HepG2 (cell line): Measurements from ENCODE around the gene ZFP36L2. TPM values are rescaled to one million over a fixed set of nuclear protein-coding genes. Genes with fewer than 3 reads are reported as not detected.

ENCODE experiments used
- BORCS8-MEF2B ChIP-seq: sonication (generic); formaldehyde crosslinking; IDR thresholded peaks from 2 replicates; pipeline ENCODE4 v1.8.0; 2022; ENCODE audit warnings: mild to moderate bottlenecking, missing genetic modification reagents
- CENPT ChIP-seq: sonication (generic); formaldehyde crosslinking; IDR thresholded peaks from 2 replicates; pipeline ENCODE4 v1.8.0; 2022; ENCODE audit warnings: low read depth, mild to moderate bottlenecking, moderate library complexity, missing genetic modification reagents
- FOXM1 ChIP-seq: sonication (generic); formaldehyde crosslinking; IDR thresholded peaks from 2 replicates; pipeline ENCODE4 v1.5.0; 2020; ENCODE audit warnings: missing genetic modification reagents
- HNRNPLL ChIP-seq: fragments of 200-400 bp; formaldehyde crosslinking; IDR thresholded peaks from 2 replicates; pipeline ENCODE4 v1.6.1; 2017; ENCODE audit warnings: mild to moderate bottlenecking, low read depth, low read length; ENCODE audit not compliant: poor library complexity, severe bottlenecking
- KDM5A ChIP-seq: fragments of 200-600 bp; sonication (generic); IDR thresholded peaks from 2 replicates; pipeline ENCODE4 v1.7.0; 2018; ENCODE audit warnings: antibody characterized with exemption, mild to moderate bottlenecking, low read length, borderline replicate concordance
- KMT2A ChIP-seq: sonication (generic); formaldehyde crosslinking; IDR thresholded peaks from 2 replicates; pipeline ENCODE4 v1.4.0; 2020; ENCODE audit warnings: missing genetic modification reagents
- MAFK ChIP-seq, 2 experiments: IDR thresholded peaks in 1 of 2; conservative IDR thresholded peaks in 1 of 2; 2 replicates each; pipeline ENCODE4 v1.6.1; 2011; ENCODE audit warnings: improper control_type of control experiment in 2 of 2, low read length in 2 of 2
- NFRKB ChIP-seq: fragments of 450-650 bp; IDR thresholded peaks from 2 replicates; pipeline ENCODE4 v1.6.1; 2017
- NR2C2 ChIP-seq: sonication (generic); formaldehyde crosslinking; IDR thresholded peaks from 2 replicates; pipeline ENCODE4 v1.4.0; 2020; ENCODE audit warnings: missing genetic modification reagents, mild to moderate bottlenecking, moderate library complexity, borderline replicate concordance
- ONECUT2 ChIP-seq: sonication (generic); formaldehyde crosslinking; IDR thresholded peaks from 2 replicates; pipeline ENCODE4 v1.4.0; 2020; ENCODE audit warnings: missing genetic modification reagents
- PAWR ChIP-seq: sonication (generic); formaldehyde crosslinking; IDR thresholded peaks from 2 replicates; pipeline ENCODE4 v1.4.0; 2020; ENCODE audit warnings: missing genetic modification reagents, mild to moderate bottlenecking, borderline replicate concordance
- PHB2 ChIP-seq: fragments of 450-650 bp; IDR thresholded peaks from 2 replicates; pipeline ENCODE4 v1.6.1; 2018; ENCODE audit not compliant: partially characterized antibody
- REL ChIP-seq: sonication (generic); formaldehyde crosslinking; conservative IDR thresholded peaks from 2 replicates; pipeline ENCODE4 v1.8.0; 2022; ENCODE audit warnings: mild to moderate bottlenecking, missing genetic modification reagents, moderate library complexity
- TMF1 ChIP-seq: sonication (generic); formaldehyde crosslinking; IDR thresholded peaks from 2 replicates; pipeline ENCODE4 v1.8.1; 2022; ENCODE audit warnings: low read depth, missing genetic modification reagents
- ZBTB1 ChIP-seq: sonication (generic); formaldehyde crosslinking; IDR thresholded peaks from 2 replicates; pipeline ENCODE4 v1.4.0; 2020; ENCODE audit warnings: missing genetic modification reagents, borderline replicate concordance
- ZBTB8A ChIP-seq: sonication (generic); formaldehyde crosslinking; IDR thresholded peaks from 2 replicates; pipeline ENCODE4 v1.4.0; 2020; ENCODE audit warnings: mild to moderate bottlenecking, low read depth, missing genetic modification reagents, borderline replicate concordance
- ZNF264 ChIP-seq: sonication (generic); formaldehyde crosslinking; IDR thresholded peaks from 2 replicates; pipeline ENCODE4 v1.4.0; 2020; ENCODE audit warnings: missing genetic modification reagents
- ZNF292 ChIP-seq: sonication (generic); formaldehyde crosslinking; IDR thresholded peaks from 2 replicates; pipeline ENCODE4 v1.8.1; 2022; ENCODE audit warnings: mild to moderate bottlenecking, low read depth, missing genetic modification reagents, borderline replicate concordance
- ZNF441 ChIP-seq: sonication (generic); formaldehyde crosslinking; IDR thresholded peaks from 2 replicates; pipeline ENCODE4 v1.7.0; 2021; ENCODE audit warnings: missing genetic modification reagents, borderline replicate concordance
- ZNF460 ChIP-seq: sonication (generic); formaldehyde crosslinking; IDR thresholded peaks from 2 replicates; pipeline ENCODE4 v1.5.1; 2020; ENCODE audit warnings: missing genetic modification reagents, mild to moderate bottlenecking, borderline replicate concordance
- ZNF547 ChIP-seq: sonication (generic); formaldehyde crosslinking; IDR thresholded peaks from 2 replicates; pipeline ENCODE4 v1.5.1; 2020; ENCODE audit warnings: mild to moderate bottlenecking, missing genetic modification reagents
- ZNF562 ChIP-seq: sonication (generic); formaldehyde crosslinking; IDR thresholded peaks from 2 replicates; pipeline ENCODE4 v1.8.0; 2022; ENCODE audit warnings: missing genetic modification reagents, borderline replicate concordance
- ZNF598 ChIP-seq: sonication (generic); formaldehyde crosslinking; IDR thresholded peaks from 2 replicates; pipeline ENCODE4 v1.5.1; 2020; ENCODE audit warnings: mild to moderate bottlenecking, missing genetic modification reagents, borderline replicate concordance
- ZNF775 ChIP-seq: sonication (generic); formaldehyde crosslinking; IDR thresholded peaks from 2 replicates; pipeline ENCODE4 v1.4.0; 2020; ENCODE audit warnings: missing genetic modification reagents, mild to moderate bottlenecking, moderate library complexity, borderline replicate concordance
- ZSCAN12 ChIP-seq: sonication (generic); formaldehyde crosslinking; IDR thresholded peaks from 2 replicates; pipeline ENCODE4 v1.9.0; 2021; ENCODE audit warnings: mild to moderate bottlenecking, missing genetic modification reagents
- polyA plus RNA-seq, 8 experiments: library from polyadenylated mRNA; depleted of rRNA in 3 of 8; stranded (reverse) in 7 of 8; unstranded in 1 of 8; fragments of >200 nt; fragmentation: Illumina TruSeq in 4 of 8; extraction: Trizol in 4 of 8; gene quantifications; 2 replicates each; pipeline versions ENCODE4 v1.2.1 to v1.2.3, GENCODE V29; 2011 to 2016; ENCODE audit warnings: low read depth in 4 of 8, missing spikeins in 1 of 8, mixed read lengths in 1 of 8; ENCODE audit not compliant: insufficient read depth in 1 of 8
- total RNA-seq, 5 experiments: library from RNA; depleted of rRNA; stranded (reverse); fragments of >200 nt; fragmentation: Illumina TruSeq; extraction: Trizol; gene quantifications; 2 replicates each; pipeline ENCODE4 v1.2.3, GENCODE V29; 2016; ENCODE audit warnings: low read depth in 1 of 5
- TF ChIP-seq, protein P1 (sequence below): sonication (generic); formaldehyde crosslinking; IDR thresholded peaks from 2 replicates; pipeline ENCODE4 v1.8.0; 2022; ENCODE audit warnings: mild to moderate bottlenecking, missing genetic modification reagents, moderate library complexity
- TF ChIP-seq, protein P2 (sequence below): sonication (generic); formaldehyde crosslinking; IDR thresholded peaks from 2 replicates; pipeline ENCODE4 v1.4.0; 2020; ENCODE audit warnings: missing genetic modification reagents

ZFP36L2 gene
- total and polyA plus RNA-seq, 2 of the 13 experiments (the other 11 are each of a cell fraction or from before 2014, with no cell fraction given) = 11.2 to 21.8 TPM

DNA sequence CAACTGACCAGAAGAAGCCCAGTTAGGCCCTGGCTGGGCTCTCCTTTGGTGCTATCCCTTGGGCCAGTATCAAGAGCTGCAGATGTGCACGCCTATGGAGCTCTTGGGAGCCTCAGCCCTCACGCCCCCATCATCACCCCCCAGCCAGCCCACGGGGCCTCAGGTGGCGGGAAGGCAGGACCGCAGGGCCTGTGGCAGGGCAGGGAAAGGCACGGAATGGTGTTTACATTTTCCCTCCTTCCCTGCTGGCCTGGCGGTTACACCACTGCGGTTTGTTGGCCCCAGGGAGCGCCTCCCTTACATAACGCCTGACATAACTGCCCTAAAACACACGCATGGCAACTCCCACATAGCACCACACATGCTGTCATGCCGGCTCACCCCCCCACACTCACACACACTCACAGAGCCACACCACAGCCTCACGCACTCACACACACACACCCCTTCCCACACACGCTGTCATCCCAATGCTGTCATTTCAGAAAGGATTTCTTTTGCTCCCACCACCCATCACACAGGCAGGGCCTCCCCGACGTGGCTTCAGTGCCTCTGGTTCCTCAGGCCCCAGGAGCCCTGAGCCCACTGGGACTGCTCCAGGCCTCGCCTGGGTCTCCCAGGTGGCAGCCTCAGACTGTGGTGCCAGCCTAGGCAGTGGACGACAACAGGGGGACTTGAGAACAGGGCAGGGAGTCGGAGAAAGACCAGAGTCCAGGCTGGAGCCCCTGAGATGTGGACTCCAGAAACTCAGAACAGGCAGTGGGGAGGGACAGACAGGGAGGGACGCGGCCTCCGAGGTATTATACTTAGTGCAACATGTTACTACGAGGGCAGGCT is 15.7 kb downstream of the ZFP36L2 start (continued):
- 0 out of 2 replicates have a peak, but pooled peaks have one; percentile 24 for TF ChIP-seq BORCS8-MEF2B (CRISPR knock-in tag)
- TF ChIP-seq PHB2 = no peak
- TF ChIP-seq FOXM1 (CRISPR knock-in tag) = no peak
- 0 out of 2 replicates have a peak, but pooled peaks have one; percentile 26 for TF ChIP-seq ZBTB8A
- no peak for TF ChIP-seq KDM5A
- TF ChIP-seq, protein P1, sequence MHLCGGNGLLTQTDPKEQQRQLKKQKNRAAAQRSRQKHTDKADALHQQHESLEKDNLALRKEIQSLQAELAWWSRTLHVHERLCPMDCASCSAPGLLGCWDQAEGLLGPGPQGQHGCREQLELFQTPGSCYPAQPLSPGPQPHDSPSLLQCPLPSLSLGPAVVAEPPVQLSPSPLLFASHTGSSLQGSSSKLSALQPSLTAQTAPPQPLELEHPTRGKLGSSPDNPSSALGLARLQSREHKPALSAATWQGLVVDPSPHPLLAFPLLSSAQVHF (CRISPR knock-in tag) = no peak; the same call in 1 of the 2 replicates
- peak; percentile 68 for TF ChIP-seq NR2C2 (CRISPR knock-in tag)
- TF ChIP-seq HNRNPLL = peak; percentile 61
- TF ChIP-seq ZNF598 (CRISPR knock-in tag) = 0 out of 2 replicates have a peak, but pooled peaks have one; percentile 44
- no peak for TF ChIP-seq NFRKB
- no peak for TF ChIP-seq CENPT (CRISPR knock-in tag)
- peak; percentile 93; the same call in 1 of the 2 replicates for TF ChIP-seq ZNF264 (CRISPR knock-in tag)
- peak; percentile 41; the same call in 1 of the 2 replicates for TF ChIP-seq TMF1
- TF ChIP-seq ZNF292 (CRISPR knock-in tag) = peak; percentile 93
- TF ChIP-seq PAWR (CRISPR knock-in tag) = no peak
- TF ChIP-seq KMT2A (CRISPR knock-in tag) = no peak
- no peak; the same call in none of the 2 replicates for TF ChIP-seq ZNF547 (CRISPR knock-in tag)
- no peak for TF ChIP-seq ZSCAN12
- no peak for TF ChIP-seq MAFK (conservative IDR thresholded peaks at IDR 0.05 in 1 of 2, IDR thresholded peaks at IDR 0.05 in 1 of 2; ENCODE audit: low read length in 2 of 2)
- TF ChIP-seq, protein P2, sequence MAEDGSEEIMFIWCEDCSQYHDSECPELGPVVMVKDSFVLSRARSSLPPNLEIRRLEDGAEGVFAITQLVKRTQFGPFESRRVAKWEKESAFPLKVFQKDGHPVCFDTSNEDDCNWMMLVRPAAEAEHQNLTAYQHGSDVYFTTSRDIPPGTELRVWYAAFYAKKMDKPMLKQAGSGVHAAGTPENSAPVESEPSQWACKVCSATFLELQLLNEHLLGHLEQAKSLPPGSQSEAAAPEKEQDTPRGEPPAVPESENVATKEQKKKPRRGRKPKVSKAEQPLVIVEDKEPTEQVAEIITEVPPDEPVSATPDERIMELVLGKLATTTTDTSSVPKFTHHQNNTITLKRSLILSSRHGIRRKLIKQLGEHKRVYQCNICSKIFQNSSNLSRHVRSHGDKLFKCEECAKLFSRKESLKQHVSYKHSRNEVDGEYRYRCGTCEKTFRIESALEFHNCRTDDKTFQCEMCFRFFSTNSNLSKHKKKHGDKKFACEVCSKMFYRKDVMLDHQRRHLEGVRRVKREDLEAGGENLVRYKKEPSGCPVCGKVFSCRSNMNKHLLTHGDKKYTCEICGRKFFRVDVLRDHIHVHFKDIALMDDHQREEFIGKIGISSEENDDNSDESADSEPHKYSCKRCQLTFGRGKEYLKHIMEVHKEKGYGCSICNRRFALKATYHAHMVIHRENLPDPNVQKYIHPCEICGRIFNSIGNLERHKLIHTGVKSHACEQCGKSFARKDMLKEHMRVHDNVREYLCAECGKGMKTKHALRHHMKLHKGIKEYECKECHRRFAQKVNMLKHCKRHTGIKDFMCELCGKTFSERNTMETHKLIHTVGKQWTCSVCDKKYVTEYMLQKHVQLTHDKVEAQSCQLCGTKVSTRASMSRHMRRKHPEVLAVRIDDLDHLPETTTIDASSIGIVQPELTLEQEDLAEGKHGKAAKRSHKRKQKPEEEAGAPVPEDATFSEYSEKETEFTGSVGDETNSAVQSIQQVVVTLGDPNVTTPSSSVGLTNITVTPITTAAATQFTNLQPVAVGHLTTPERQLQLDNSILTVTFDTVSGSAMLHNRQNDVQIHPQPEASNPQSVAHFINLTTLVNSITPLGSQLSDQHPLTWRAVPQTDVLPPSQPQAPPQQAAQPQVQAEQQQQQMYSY = no peak
- TF ChIP-seq ZNF562 (CRISPR knock-in tag) = no peak
- TF ChIP-seq ZBTB1 = no peak
- no peak; the same call in 1 of the 2 replicates for TF ChIP-seq ZNF460 (CRISPR knock-in tag)
- peak; percentile 77; the same call in 1 of the 2 replicates for TF ChIP-seq ZNF441
- TF ChIP-seq REL = no peak
- no peak for TF ChIP-seq ONECUT2
- no peak for TF ChIP-seq ZNF775 (CRISPR knock-in tag)
